VCaP (cell line): Measurements from ENCODE around the gene ACTR1A.

Source experiments
- H3K27ac ChIP-seq: fragments of 450-650 bp; 2 replicates; pipeline ENCODE4 v1.5.1; 2017
- CTCF ChIP-seq: fragments of 450-650 bp; conservative IDR thresholded peaks from 2 replicates; pipeline ENCODE4 v1.5.1; 2017; ENCODE audit warnings: mild to moderate bottlenecking, moderate library complexity

Gene ACTR1A

GRCh38 chr10:102493771-102494170, 8.7 kb downstream of the ACTR1A start:
- H3K27ac ChIP-seq: peak overlapping the region; percentile 15; the same call in 1 of the 2 replicates
- TF ChIP-seq CTCF: no peak

GRCh38 chr10:102492983-102493382, 9.5 kb downstream of the ACTR1A start:
- peak overlapping the region; percentile 15; the same call in 1 of the 2 replicates for H3K27ac ChIP-seq
- TF ChIP-seq CTCF: no peak

GRCh38 chr10:102492344-102492939, 10.1 kb downstream of the ACTR1A start:
- no peak overlapping the region for H3K27ac ChIP-seq
- no peak for TF ChIP-seq CTCF

DNA sequence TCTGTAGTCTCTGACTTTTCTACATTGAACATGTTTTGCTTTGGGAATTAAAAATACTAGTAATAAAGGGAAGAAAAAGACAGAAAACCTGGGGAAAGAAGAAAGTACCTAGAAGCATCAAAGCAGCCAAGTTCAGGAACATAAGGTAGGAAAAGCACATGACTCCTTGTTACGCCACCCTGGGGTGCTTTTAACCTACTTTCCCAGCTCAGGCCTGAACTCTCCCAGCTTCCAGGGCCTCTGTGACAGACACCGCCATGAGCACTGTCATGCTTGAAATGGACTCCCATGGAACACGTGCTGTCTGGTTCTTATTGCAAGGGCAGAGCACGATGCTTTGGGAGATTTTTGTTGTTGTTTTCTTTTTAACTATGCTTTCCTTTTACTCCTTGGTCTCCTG, 11.4 kb downstream of the ACTR1A start:
- TF ChIP-seq CTCF: no peak
- H3K27ac ChIP-seq: no peak overlapping the region

DNA sequence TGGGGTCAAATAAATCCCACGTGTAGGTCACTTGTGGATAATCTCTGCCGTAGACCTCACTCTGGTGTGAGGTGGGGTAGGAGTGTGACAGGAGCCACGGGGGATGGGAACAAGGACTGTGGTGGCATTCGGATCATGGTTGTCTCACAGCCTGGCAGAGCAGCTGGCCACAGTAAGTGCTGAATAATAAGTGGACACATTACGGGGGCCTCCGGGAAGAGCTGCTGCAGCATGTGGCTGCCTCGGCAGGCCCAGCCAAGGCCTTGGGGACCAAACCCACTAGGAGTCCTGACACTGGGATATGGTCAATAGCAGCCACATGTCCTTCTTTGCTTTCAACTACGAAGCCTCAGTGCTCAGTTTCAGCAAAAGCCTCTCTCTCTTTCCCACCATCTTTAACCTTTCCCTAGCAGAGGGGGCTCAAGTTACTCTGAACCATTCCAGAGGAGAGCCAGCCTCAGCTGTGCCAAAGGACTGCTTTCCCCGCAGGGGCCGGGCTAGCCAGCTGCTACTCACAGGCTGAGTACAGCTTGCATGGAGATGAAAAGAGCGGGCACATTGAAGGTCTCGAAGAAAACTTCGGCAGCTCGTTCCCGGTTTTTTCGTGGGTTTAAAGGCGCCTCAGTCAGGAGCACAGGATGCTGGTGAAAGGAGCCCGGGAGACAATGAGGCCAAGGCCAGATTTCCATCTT, 17.3 kb downstream of the ACTR1A start:
- TF ChIP-seq CTCF: no peak
- H3K27ac ChIP-seq: no peak overlapping the region

- H3K27ac ChIP-seq: no peak overlapping the region
- no peak for TF ChIP-seq CTCF
Measured at GRCh38 chr10:102484021-102484420, 18.5 kb downstream of the ACTR1A start.

GRCh38 chr10:102480396-102480795, 22.1 kb downstream of the ACTR1A start:
- TF ChIP-seq CTCF: no peak
- H3K27ac ChIP-seq: no peak overlapping the region
